GM23338 (cell line): ENCODE results near the gene CLCN2. TPM values are rescaled to one million over a fixed set of nuclear protein-coding genes. Genes with fewer than 3 reads are reported as not detected.

Source experiments
- ATAC-seq: fragments of 200-7000 bp; cut with Tn5 transposase; 3 replicates; pipeline ENCODE4 v1.9.1; 2020
- DNase-seq: peaks from one replicate; pipeline ENCODE4 v3.0.0-alpha.2; 2015; ENCODE audit warnings: low spot score
- H2AFZ ChIP-seq: fragments of 200-600 bp; sonication (generic); 2 replicates; pipeline ENCODE4 v1.8.0; 2016; ENCODE audit warnings: antibody characterized with exemption, mild to moderate bottlenecking, moderate library complexity
- H3F3A ChIP-seq: fragments of 200-600 bp; sonication (generic); replicated peaks from 2 replicates; pipeline ENCODE4 v1.8.0; 2017; ENCODE audit warnings: antibody characterized with exemption, mixed run types, low read depth
- H3K27ac ChIP-seq: fragments of 200-600 bp; sonication (generic); 2 replicates; pipeline ENCODE4 v1.6.1; 2016; ENCODE audit warnings: low read depth
- H3K27me3 ChIP-seq: fragments of 200-600 bp; sonication (generic); 2 replicates; pipeline ENCODE4 v1.8.0; 2016; ENCODE audit warnings: mild to moderate bottlenecking, mixed run types, moderate library complexity; ENCODE audit not compliant: insufficient read depth
- H3K36me3 ChIP-seq: fragments of 200-600 bp; sonication (generic); 2 replicates; pipeline ENCODE4 v1.8.0; 2016; ENCODE audit warnings: mild to moderate bottlenecking; ENCODE audit not compliant: insufficient read depth
- H3K4me1 ChIP-seq: fragments of 200-600 bp; sonication (generic); 2 replicates; pipeline ENCODE4 v1.8.0; 2016; ENCODE audit warnings: mild to moderate bottlenecking, moderate library complexity; ENCODE audit not compliant: insufficient read depth
- H3K4me2 ChIP-seq: fragments of 200-600 bp; sonication (generic); 2 replicates; pipeline ENCODE4 v1.7.1; 2017; ENCODE audit warnings: mixed run types
- H3K4me3 ChIP-seq: fragments of 200-600 bp; sonication (generic); 2 replicates; pipeline ENCODE4 v1.6.1; 2016; ENCODE audit warnings: mixed run types
- H3K79me2 ChIP-seq: fragments of 200-600 bp; sonication (generic); replicated peaks from 2 replicates; pipeline ENCODE4 v1.8.0; 2017; ENCODE audit warnings: mild to moderate bottlenecking; ENCODE audit not compliant: insufficient read depth
- H3K9me2 ChIP-seq: fragments of 200-600 bp; sonication (generic); 2 replicates; pipeline ENCODE4 v1.8.0; 2017; ENCODE audit not compliant: insufficient read depth
- H4K20me1 ChIP-seq: fragments of 200-600 bp; sonication (generic); replicated peaks from 2 replicates; pipeline ENCODE4 v1.8.0; 2017; ENCODE audit warnings: mild to moderate bottlenecking; ENCODE audit not compliant: insufficient read depth
- H3K27ac Mint-ChIP-seq: 2 replicates; pipeline ENCODE4 v1.8.0; 2020; ENCODE audit warnings: inconsistent platforms, mild to moderate bottlenecking, moderate library complexity, mixed read lengths
- H3K27me3 Mint-ChIP-seq: 3 replicates; pipeline ENCODE4 v1.8.0; 2022; ENCODE audit warnings: low read depth, mild to moderate bottlenecking, moderate library complexity, mixed read lengths, inconsistent platforms; ENCODE audit not compliant: insufficient read depth, poor library complexity
- H3K36me3 Mint-ChIP-seq: 3 replicates; pipeline ENCODE4 v1.8.0; 2021; ENCODE audit warnings: low read depth, mild to moderate bottlenecking, inconsistent platforms, moderate library complexity, mixed read lengths
- H3K4me1 Mint-ChIP-seq: 3 replicates; pipeline ENCODE4 v1.8.0; 2020; ENCODE audit warnings: mild to moderate bottlenecking, inconsistent platforms, mixed read lengths
- H3K4me3 Mint-ChIP-seq: 3 replicates; pipeline ENCODE4 v1.8.0; 2021; ENCODE audit warnings: moderate library complexity, mild to moderate bottlenecking, inconsistent platforms, mixed read lengths
- H3K9me3 Mint-ChIP-seq: 3 replicates; pipeline ENCODE4 v1.8.0; 2020; ENCODE audit warnings: moderate library complexity, mild to moderate bottlenecking, inconsistent platforms, mixed read lengths
- CREB1 ChIP-seq: fragments of 250-450 bp; sonication (Bioruptor Pico); IDR thresholded peaks from 2 replicates; pipeline ENCODE4 v1.5.0; 2020; ENCODE audit warnings: low read depth, mild to moderate bottlenecking, moderate library complexity
- CTCF ChIP-seq, 2 experiments: fragments of 200-600 bp in 1 of 2; sonication (generic) in 1 of 2; conservative IDR thresholded peaks; 2 replicates each; pipeline versions ENCODE4 v1.5.1 to v1.6.1; 2016 to 2017; ENCODE audit warnings: antibody characterized with exemption in 2 of 2, low read depth in 2 of 2, mild to moderate bottlenecking in 2 of 2, moderate library complexity in 1 of 2
- ETS1 ChIP-seq: IDR thresholded peaks from 2 replicates; pipeline ENCODE4 v1.6.1; 2016; ENCODE audit warnings: antibody characterized with exemption
- EZH2 ChIP-seq: fragments of 200-600 bp; sonication (generic); IDR thresholded peaks from one replicate; pipeline ENCODE4 v1.8.0; 2017; ENCODE audit warnings: antibody characterized with exemption, mild to moderate bottlenecking, low read depth; ENCODE audit not compliant: unreplicated experiment
- EZH2phosphoT487 ChIP-seq: fragments of 200-600 bp; sonication (generic); IDR thresholded peaks from one replicate; pipeline ENCODE4 v1.8.1; 2018; ENCODE audit warnings: antibody characterized with exemption; ENCODE audit not compliant: unreplicated experiment
- JUNB ChIP-seq: IDR thresholded peaks from one replicate; pipeline ENCODE4 v1.6.1; 2016; ENCODE audit warnings: antibody characterized with exemption; ENCODE audit not compliant: unreplicated experiment
- NANOG ChIP-seq: IDR thresholded peaks from 2 replicates; pipeline ENCODE4 v1.6.1; 2016; ENCODE audit warnings: antibody characterized with exemption, borderline replicate concordance
- STAT1 ChIP-seq: IDR thresholded peaks from one replicate; pipeline ENCODE4 v1.6.1; 2016; ENCODE audit warnings: antibody characterized with exemption; ENCODE audit not compliant: unreplicated experiment
- ZNF114 ChIP-seq: fragments of 250-450 bp; sonication (Bioruptor Pico); IDR thresholded peaks from 2 replicates; pipeline ENCODE4 v1.5.0; 2020; ENCODE audit warnings: mild to moderate bottlenecking, moderate library complexity
- ZNF331 ChIP-seq: fragments of 250-450 bp; sonication (Bioruptor Pico); IDR thresholded peaks from 2 replicates; pipeline ENCODE4 v1.5.0; 2020; ENCODE audit warnings: low read depth, mild to moderate bottlenecking, moderate library complexity
- ZNF462 ChIP-seq: fragments of 250-450 bp; sonication (Bioruptor Pico); IDR thresholded peaks from 2 replicates; pipeline ENCODE4 v1.5.0; 2020; ENCODE audit warnings: mild to moderate bottlenecking, moderate library complexity
- polyA plus RNA-seq: library from polyadenylated mRNA; unstranded; fragments of >200 nt; fragmentation: Nextera tagmentation; extraction: Ambion mirVana; gene quantifications from 2 replicates; pipeline ENCODE4 v1.2.1, GENCODE V29; 2016
- total RNA-seq: library from RNA; depleted of rRNA; stranded (reverse); fragments of >200 nt; shearing (Covaris generic); gene quantifications from 2 replicates; pipeline ENCODE4 v1.2.3, GENCODE V29; 2014

The CLCN2 gene
- total and polyA plus RNA-seq, 2 experiments from 2014 or later: 7.0 to 9.2 TPM

- DNase-seq (no peak), ATAC-seq (no peak)
- Mint-ChIP-seq H3K36me3 (no peaks in the 10 kb centered on the region), H3K27ac (no peak overlapping the region), H3K9me3 (no peaks in the 10 kb centered on the region), H3K4me3 (no peak overlapping the region), H3K4me1 (peaks cover 5% of the 10 kb centered on the region; the same call in 2 of the 3 replicates), H3K27me3 (peaks cover 6% of the 10 kb centered on the region)
- H3F3A ChIP-seq: no peaks in the 10 kb centered on the region
- no peak for TF ChIP-seq STAT1
- H4K20me1 ChIP-seq: no peaks in the 10 kb centered on the region
- H3K27me3 ChIP-seq: no peaks in the 10 kb centered on the region
- no peaks in the 10 kb centered on the region for H3K79me2 ChIP-seq
- H3K9me2 ChIP-seq: no peaks in the 10 kb centered on the region
- no peak overlapping the region for H3K4me2 ChIP-seq
- H3K27ac ChIP-seq: no peak overlapping the region
- no peak overlapping the region for H3K4me3 ChIP-seq
- no peaks in the 10 kb centered on the region; the same call in 1 of the 2 replicates for H3K4me1 ChIP-seq
- H2AFZ ChIP-seq: no peak overlapping the region
- no peaks in the 10 kb centered on the region for H3K36me3 ChIP-seq
Observed at GRCh38 chr3:184391266-184391665, 29.9 kb upstream of the CLCN2 start.

- no peaks in the 10 kb centered on the region for H3K9me2 ChIP-seq
- no peak overlapping the region for H3K4me2 ChIP-seq
- no peak for DNase-seq
- peaks cover 5% of the 10 kb centered on the region; the same call in 2 of the 3 replicates for H3K4me1 Mint-ChIP-seq
- H3K36me3 ChIP-seq: no peaks in the 10 kb centered on the region
- no peak overlapping the region for H3K27ac ChIP-seq
- no peaks in the 10 kb centered on the region for H4K20me1 ChIP-seq
- no peaks in the 10 kb centered on the region for H3F3A ChIP-seq
- no peaks in the 10 kb centered on the region for H3K9me3 Mint-ChIP-seq
- H3K4me1 ChIP-seq: no peaks in the 10 kb centered on the region; the same call in 1 of the 2 replicates
- 0 out of 2 replicates have a peak, but pooled peaks cover 5% of the 10 kb centered on the region for H3K27me3 ChIP-seq
- no peaks in the 10 kb centered on the region for H3K36me3 Mint-ChIP-seq
- no peak overlapping the region for H3K27ac Mint-ChIP-seq
- no peaks in the 10 kb centered on the region for H3K79me2 ChIP-seq
- no peak overlapping the region for H3K4me3 ChIP-seq
- peaks cover 6% of the 10 kb centered on the region for H3K27me3 Mint-ChIP-seq
- no peak overlapping the region for H3K4me3 Mint-ChIP-seq
- no peak for ATAC-seq
- no peak overlapping the region for H2AFZ ChIP-seq
- TF ChIP-seq ETS1: no peak
- no peak for TF ChIP-seq ZNF114 (CRISPR knock-in tag)
- no peak for TF ChIP-seq NANOG
- no peak for TF ChIP-seq JUNB
- no peak for TF ChIP-seq ZNF462 (CRISPR knock-in tag)
- no peak for TF ChIP-seq ZNF331 (CRISPR knock-in tag)
- TF ChIP-seq EZH2: no peak
- no peak for TF ChIP-seq CREB1 (CRISPR knock-in tag)
- TF ChIP-seq EZH2phosphoT487: no peak
- no peak for TF ChIP-seq CTCF (conservative IDR thresholded peaks at IDR 0.05; ENCODE audit: low read depth in 2 of 2)
- no peak for TF ChIP-seq STAT1
Observed at GRCh38 chr3:184389935-184390528, 28.6 kb upstream of the CLCN2 start.
